Hematopoietic multipotent progenitor cell treated with erythropoietin and hydrocortisone succinate and interleukin-3 and kit ligand, for 4 days (in vitro differentiated cells): ENCODE data around the gene STK11.
"Not testable (repeated sequence)": the region's sequence is repeated elsewhere in the genome, so short reads cannot be mapped to it uniquely, and the experiment has no call there.

Source experiments
- DNase-seq: peaks from one replicate; pipeline ENCODE4 v3.0.0-alpha.2; 2015

STK11 gene

DNA sequence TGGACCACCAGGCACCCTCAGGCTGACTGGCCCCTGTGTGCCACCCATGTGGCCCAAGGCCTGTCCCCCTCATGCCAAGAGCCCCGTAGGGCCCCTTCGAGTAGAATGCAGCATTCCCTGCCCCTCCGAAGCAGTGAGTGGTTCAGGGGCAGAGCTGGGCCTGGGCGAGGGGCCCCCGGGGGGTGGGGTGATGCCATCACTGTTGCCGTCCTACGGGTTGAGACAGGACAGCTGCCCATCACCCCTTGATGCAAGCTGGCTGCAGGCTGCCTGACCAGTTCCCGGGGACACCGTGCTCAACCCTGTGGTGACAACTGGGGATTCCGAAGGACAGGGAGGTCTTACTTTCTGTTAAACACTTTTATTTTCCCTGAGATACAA, 36.2 kb upstream of the STK11 start:
- DNase-seq, result no peak

DNA sequence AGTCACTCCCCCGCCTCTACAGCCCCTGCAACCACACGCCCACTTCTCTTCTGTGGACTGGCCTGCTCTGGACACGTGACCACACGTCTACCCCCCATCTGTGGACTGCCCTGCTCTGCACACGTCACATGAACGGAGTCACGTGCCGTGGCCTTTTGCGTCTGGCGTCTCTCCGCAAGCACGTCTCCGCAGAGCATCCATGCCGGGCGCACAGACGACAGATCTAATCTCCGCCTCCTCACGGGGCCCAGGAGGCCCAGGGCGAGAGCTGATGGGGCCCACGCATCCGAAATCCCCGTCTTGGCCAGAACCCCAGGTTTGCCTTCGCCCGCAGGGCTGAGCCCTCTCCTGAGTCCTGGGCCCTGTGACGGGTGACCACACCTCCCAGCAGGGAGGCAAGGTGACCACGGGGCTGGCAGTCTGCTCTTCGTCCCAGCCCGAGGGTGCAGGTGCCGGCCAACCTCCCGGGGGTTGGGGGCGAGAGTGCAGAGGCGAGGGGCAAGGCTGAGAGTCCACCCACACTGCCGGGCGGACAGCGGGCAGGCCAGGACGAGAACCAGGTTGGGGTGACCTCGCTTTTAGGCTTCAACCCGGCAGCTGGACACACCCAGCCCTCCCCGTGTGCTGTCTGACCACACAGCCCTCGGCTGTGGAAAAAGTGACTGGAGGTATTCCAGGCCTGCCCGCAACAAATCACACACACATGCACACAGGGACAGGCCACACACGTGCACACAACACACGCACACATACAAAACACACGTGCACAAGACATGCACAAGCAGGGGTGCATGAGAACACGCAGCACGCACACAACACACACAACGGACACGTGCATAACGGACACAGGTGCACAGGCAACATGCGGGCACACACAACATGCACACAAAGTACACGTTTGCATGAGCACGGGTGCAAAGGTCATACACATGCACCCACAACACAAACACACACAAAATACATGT, 35.4 kb upstream of the STK11 start:
- DNase-seq, result no peak

DNA sequence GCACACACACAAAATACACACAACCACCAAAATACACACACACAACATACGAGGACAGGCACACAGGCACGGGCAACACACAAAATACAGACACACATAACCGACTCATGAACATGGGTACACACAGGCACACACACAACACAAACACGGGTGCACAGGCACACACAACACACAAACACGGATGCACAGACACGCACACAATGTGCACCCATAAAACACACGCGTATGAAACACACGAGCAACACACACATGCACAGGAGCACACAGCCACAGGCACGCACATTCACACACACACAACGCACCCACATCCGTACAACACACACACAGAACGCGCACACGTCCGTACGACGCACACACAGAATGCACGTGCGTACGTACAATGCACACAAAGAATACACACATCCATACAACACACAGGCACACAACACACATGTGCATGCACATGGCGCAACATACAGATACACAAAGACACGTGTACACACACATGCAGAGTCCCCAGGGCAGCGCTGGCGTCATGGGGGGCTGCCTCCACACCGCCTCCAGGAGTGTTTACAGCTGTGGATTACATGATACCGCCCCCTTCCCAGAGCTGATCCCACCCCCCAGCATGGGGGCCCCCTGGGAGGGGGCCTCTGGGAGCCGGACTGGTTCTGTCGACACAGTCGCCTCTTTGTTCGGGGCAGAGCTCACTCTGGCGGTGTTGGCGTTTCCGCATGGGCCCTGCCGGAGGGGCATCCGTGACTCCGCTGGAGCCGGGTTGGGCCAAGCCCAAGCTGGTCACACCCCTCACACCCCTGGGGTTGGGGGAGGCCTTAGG, 34.4 kb upstream of the STK11 start:
- no peak for DNase-seq

DNA sequence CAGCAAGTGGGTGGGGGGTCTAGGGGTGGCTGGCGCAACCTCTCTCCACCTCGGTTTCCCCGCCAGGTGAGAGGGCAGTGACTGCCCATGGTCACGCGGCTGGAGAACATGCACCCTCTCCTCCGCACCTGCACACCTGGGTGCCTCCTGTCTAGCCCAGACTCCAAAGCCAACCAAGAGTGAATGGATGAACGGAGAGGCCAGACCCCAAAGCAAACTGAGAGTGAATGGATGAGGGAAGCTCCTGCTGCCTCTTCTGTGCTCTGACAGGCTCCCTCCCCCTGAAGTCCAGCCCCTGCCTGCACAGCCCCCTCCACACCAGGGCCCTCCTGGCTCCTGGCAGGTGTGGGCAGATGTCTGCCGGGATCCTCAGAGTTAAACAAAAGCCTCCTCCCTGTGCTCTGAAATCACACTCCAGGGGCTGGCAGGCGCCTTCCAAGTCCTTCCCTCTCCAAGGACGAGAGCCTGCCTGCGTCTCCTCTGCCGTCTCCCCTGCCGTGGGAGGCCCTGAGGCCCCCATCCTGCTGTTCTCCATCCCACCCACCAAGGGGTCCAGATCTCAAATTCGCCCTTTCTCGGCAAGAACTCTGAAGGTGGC, 33.7 kb upstream of the STK11 start:
- no peak for DNase-seq

DNA sequence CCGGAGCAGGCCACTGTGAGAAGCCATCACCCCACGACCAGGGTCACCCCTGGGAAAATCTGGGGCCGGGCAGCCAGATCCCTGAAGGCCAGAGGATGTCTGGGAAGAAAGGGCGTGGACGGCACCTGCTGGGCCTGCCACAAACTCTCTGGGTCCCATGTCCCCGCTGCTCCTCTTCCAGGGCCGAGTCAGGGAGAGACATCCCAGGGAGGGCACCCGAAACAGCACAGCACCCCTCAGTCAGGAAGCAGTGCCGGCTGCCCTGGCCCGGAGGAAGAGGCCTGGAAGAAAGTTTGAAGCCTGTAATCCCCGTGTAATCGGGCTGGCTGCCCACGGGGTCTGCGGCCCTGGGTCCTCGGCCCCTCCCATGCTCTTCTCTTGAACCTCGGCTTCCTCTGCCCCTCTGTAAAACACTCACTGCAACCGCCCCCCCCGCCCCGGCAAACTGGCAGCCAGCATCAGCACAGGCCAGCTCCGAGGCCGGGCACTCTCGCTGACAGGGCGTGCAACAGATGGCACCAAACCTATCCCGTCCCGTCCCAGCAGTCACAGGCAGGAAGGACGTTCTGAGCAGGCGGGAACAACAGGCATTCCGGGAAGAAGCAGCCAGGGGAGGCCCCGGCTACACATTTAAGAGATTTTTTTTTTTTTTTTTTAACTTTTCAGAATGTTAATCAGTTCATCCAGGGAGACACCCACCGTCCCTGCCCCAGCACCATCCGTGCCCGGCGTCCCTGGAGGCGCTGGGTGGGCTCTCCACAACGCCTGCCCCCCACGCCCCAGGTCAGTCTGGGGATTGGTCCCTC, 33.0 kb upstream of the STK11 start:
- no peak for DNase-seq

DNA sequence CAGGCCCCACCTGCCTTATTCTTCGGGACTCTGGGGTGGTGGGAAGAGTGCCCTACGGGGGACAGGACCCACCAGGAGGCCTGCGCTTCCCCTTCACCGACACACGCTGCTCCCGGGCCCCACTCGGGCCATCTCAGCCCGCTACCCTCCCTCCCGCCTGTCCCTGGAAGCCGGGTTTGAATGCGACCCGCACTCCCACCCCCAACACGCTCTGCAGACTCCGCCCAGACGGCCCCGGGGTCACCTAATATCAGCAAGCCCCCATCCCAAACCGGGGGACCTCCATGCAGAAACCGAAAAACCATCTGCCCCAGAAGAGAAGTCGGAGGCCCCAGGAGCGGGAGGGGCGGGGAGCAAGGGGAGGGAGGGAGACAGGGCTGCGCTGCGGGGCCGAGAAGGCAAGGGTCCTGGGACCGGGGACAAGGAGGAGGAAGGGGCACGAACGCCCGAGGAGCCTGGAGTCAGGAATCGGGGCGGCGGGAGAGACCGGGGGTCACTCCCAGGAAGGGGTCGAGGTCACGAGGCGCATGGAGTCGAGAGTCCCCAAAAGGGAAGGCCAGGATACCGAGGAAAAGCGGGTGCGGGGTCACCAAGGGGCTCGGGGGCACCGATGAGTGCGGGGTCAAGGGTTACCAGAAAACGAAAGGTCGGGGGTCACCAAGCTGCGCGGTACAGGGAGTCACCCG, 32.3 kb upstream of the STK11 start:
- DNase-seq, result peak; percentile 48

DNA sequence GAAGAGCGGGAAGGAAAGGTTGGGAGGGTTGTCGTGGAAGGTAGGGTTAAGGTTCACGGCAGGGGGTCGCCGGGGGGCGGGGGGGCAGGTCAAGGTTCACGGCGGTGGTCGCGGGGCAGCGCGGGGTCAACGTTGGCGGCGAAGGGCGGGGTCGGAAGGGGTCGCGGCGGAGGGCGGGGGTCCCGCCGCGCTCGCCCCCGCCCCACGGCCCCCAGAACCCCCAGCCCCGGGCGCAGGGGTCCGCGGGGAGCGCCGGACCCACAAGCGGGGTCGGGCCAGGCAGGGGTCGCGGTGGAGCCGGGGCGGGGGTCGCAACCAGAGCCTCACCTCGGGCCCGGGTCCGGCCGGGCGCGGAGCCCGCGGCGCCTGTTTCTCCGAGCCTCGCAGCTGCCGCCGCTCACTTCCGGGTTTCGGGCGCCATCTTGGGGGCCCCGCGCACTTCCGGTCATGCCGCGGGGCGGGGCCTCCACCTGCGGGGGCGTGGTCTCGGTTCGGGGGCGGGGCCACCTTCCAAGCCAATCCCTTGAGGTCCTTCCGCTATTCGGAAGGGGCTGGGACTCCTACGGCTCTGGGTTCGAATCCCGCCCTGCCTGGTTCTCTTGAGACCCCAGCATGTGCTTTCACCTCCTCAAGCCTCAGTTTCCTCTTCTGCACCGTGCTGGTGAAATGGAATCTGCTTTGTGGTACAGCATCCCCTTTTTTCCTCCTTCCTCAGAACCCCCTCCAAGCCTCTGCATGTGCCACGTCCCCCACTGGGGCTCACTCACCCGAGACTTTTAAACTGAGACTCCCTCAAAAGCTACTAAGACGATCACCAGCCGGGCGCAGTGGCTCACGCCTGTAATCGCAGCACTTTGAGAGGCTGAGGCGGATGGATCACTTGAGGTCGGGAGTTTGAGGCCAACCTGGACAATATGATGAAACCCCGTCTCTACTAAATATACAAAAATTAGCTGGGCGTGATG, 31.5 kb upstream of the STK11 start, which contains the start of gene SBNO2:
TSS of gene SBNO2 (minus strand) at position 424 of the 965 bp plus-strand sequence. CDS start 19,992 bp downstream, outside the sequence.
- DNase-seq, result peak; percentile 94

DNA sequence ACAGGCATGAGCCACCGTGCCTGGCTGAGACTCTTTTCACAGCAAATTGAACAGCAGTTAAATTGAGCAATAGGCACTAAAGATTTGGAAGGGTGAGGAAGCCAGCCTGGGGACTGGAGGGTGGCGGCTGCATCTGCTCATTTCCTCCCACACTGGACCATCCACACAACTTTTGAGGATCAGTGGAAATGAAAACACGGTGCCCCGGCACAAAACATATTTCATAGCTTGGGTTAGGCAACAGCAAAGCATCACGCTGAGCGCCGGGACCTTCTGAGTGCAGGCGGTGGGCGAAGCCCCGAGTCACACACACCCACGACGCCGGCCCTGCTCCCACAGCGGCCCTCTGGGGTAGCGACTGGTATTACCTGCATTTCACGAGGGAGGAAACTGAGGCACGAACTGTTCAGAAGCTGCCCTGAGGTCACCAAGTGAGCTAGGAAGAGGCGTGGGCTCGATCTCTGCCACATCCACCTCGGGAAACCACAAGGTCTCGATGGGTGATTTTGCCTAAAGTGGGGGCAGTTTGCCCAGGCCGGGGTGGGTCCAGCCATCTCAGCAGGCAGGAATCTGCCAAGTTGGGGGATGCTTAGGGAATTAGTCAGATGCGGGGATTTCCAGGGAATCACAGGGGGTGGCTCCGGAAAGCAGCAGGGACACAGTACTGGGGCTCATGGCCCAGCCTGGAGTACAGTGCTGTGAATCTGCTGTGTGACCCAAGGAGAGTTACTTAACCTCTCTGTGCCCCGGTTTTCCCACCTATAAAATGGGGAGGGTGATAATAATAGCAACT, 28.1 kb upstream of the STK11 start:
- DNase-seq, result peak; percentile 30

DNA sequence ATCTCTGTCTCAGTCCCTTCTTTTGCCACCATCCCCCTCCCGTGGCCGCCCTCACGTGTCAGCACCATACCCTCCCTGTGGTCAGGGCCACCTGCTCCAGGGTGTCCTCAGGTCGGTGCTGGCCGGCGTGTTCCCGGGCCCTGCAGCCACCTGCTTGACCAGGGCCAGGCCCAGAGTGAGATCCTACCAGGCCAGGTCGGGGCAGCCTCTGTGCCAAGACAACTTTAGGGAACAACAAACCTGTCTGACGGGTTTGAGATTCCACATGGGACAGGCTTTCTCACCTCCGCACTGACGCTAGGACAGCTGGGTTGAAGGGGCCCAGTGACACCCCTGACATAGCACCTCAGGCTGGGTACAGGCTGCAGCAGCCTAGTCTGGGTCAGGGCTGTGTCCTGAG, 24.0 kb upstream of the STK11 start:
- DNase-seq, result no peak

DNA sequence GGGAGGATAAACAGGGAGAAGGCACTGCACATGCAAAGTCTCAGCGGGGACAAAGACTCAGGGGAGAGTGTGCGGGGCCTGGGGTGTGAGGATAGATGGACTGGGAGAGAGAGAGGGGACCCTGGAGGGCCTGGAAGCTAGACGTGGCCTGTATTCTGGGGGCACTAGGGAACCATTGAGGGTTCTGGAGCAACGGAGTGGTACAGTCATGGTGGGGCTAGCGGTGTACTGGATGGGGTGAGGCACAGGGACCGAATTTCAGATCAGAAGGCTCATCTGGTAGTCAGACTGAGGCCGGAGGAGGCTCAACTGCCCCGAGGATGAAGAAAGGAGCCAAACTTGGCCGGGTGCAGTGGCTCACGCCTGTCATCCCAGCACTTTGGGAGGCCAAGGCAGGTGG, 23.5 kb upstream of the STK11 start:
- no peak for DNase-seq

DNA sequence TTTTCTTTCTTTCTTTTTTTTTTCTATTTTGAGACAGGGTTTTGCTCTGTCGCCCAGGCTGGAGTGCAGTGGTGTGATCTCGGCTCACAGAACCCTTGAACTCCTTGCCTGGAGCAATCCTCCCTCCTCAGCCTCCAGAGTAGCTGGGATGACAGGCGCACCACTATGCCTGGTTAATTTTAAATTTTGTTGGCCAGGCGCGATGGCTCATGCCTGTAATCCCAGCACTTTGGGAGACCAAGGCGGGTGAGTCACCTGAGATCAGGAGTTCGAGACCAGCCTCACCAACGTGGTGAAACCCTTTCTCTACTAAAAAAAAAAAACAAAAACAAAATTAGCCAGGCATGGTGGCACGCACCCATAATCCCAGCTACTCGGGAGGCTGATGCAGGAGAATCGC, 22.9 kb upstream of the STK11 start:
- DNase-seq, result no peak

DNA sequence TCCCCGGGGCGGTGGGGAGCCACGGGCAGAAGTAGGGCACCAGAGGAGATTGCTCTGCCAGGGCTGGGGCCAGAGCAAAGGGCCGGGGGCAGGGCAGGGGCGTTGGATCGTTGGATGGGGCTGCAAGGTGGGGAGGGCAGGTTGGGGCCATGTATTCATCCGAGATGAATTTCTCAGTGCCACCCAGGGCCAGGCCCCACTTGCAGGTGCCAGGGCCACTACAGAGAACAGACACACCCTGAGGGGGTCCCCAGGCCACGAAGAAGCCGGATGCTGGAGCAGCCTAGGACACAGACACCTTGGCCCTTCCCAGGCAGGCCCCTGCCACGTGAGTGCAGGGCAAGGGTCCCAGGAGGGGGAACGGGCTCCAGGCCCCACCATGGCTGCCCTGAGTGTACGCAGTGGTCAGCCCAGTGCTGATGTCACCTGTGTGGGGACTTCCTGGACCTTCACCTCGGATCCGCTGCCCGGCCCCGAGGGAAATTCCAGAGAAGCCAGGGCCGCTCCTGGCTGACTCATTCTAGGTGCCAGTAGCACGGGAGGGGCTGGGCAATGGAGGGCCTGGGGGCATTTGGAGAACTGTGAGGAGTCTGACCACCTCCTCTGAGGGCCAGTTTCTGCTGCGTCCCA, 21.9 kb upstream of the STK11 start:
- no peak for DNase-seq

DNA sequence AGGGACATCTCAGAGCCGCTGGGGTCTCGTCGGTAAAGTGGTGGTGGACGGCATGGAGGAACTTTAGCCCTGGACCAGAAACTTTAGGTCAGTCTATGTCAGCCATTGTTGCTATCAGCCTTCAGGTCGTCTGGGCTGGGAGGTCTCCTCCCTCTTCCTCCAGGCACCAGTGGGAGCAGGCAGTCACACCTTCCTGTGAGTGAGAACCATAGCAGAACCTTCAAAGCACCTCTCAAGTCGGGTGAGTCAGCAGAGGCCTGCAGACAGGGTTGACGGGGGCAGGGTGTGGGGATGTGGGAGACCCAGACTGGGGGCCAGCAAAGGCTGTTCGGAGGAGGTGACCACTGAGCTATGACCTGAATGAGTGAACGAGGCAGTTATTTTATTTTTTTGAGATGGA, 16.2 kb upstream of the STK11 start:
- DNase-seq, result no peak

DNA sequence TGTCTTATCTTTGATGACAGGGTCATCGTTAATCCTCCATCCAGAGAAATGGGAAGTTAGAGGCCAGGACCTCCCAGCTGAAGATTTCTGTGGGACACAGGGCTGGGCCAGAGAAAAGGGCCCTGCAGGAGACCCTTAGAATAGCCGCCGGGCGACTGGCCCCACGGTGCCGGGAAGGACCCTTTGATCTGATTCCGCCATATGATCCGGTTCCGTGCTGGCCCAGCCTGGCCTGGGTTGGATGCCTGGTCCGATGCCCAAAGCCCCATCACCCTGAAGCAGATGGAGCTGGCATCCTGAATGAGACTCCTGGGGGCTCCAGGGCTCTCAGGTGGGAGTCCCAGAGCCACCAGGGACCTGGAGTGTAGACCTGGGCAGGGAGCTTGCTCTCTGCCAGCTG, 6.0 kb upstream of the STK11 start:
- DNase-seq, result no peak

DNA sequence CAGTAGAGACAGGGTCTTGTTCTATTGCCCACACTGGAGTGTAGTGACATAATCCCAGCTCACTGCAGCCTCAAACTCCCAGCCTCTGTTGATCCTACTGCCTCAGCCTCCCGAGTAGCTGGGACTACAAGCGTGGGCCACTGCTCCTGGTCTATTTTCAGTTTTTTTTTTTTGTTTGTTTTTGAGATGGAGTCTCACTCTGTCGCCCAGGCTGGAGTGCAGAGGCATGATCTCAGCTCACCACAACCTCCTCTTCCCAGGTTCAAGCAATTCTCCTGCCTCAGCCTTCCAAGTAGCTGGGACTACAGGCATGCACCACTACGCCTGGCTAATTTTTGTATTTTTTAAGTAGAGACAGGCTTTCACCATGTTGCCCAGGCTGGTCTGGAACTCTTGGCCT, 5.0 kb upstream of the STK11 start:
- not testable (repeated sequence) for DNase-seq

DNA sequence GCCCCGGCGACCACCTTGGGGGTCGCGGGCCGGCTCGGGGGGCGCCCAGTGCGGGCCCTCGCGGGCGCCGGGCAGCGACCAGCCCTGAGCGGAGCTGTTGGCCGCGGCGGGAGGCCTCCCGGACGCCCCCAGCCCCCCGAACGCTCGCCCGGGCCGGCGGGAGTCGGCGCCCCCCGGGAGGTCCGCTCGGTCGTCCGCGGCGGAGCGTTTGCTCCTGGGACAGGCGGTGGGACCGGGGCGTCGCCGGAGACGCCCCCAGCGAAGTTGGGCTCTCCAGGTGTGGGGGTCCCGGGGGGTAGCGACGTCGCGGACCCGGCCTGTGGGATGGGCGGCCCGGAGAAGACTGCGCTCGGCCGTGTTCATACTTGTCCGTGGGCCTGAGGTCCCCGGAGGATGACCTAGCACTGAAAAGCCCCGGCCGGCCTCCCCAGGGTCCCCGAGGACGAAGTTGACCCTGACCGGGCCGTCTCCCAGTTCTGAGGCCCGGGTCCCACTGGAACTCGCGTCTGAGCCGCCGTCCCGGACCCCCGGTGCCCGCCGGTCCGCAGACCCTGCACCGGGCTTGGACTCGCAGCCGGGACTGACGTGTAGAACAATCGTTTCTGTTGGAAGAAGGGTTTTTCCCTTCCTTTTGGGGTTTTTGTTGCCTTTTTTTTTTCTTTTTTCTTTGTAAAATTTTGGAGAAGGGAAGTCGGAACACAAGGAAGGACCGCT, 729 bp downstream of the STK11 start:
- DNase-seq, result no peak

DNA sequence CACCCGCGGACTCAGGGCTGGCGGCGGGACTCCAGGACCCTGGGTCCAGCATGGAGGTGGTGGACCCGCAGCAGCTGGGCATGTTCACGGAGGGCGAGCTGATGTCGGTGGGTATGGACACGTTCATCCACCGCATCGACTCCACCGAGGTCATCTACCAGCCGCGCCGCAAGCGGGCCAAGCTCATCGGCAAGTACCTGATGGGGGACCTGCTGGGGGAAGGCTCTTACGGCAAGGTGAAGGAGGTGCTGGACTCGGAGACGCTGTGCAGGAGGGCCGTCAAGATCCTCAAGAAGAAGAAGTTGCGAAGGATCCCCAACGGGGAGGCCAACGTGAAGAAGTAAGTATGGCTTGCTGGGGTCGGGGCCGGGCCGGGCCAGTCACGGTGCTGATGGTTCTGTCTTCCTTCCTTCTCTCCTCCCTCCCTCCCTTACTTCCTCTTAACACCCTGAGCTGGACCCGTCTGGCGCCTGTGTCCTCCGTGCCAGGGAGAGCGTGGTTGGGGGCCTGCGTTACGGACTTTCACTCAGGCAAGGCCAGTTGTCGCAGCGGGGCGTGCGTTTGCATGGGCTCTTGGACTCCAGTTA, 1.4 kb downstream of the STK11 start:
- no peak for DNase-seq

DNA sequence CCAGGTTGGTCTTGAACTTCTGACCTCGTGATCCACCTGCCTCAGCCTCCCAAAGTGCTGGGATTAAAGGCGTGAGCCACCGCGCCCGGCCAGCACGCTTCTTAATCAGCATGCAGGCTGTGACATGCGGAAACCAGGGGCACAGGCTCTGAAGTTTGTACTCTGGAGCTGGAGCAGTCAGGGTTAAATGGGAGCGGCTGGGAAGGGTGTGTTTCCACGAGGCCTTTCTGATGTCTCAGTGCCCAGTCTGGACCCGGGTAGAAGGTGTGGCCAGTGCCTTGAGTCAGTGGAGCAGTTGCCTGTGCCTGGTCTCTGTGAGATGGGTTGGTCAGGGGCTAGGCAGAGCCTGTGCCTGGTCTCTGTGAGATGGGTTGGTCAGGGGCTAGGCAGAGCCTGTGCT, 3.3 kb downstream of the STK11 start:
- DNase-seq, result peak; percentile 53

DNA sequence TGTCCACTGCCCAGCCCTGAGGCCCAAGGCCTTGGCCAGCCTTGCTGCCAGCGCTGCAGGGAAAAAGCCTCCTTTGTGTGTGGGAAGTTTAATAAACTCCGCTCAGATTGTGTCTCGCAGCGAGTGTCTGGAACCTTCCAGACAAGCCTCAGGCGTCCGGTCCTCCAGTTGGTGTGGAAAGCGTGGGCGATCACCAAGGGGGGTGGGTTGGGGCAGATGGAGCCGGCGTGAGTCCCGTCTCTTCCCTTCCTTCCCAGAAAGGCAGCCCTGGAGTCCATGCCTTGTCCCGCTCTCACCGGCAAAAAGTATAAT, 4.6 kb downstream of the STK11 start:
- no peak for DNase-seq
